NCI-H2171 treated with DMSO at 0.1 percent for 48 hours (cell line): ENCODE results near the gene GALNT3.

Source experiments
- DNase-seq: peaks from one replicate; lab custom pipeline; 2025; lab: John Stamatoyannopoulos, UW

GALNT3 gene

GRCh38 chr2:165793779-165794535 is at the start of gene GALNT3:
GALNT3 (minus strand) TSS chr2:165794247; CDS start chr2:165770700, 23,547 bp downstream.
- peak; percentile 85 for DNase-seq

- peak; percentile 87 for DNase-seq
These were observed 49.3 kb upstream of the GALNT3 start for GRCh38 chr2:165843351-165843750.

DNA sequence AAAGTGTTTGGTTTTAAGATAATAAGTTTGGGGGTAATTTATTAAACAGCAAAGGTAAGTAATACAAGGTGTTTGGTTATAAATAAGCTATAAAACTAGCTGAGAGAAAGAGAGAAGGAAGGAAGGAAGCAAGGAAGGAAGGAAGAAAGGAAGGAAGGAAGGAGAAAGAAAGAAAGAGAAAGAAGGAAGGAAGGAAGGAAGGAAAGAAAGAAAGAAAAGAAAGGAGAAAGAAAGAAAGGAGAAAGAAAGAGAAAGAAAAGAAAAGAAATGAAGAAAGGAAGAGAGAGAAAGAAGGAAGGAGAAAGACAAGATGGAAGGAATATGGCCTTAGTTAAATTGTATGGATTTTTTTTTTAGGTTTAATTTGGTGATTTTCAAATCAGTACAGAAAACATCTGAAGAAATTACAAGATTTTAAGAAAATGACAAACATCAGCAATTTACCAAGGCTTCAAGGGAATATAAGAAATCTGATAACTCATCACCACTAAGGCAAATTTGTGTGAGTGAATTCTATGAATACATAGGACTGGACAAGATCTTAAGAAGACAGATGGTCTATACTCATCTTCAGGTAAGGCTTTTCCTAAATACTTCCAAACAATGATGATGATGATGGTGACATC is 46.4 kb upstream of the GALNT3 start:
- DNase-seq = no peak

DNA sequence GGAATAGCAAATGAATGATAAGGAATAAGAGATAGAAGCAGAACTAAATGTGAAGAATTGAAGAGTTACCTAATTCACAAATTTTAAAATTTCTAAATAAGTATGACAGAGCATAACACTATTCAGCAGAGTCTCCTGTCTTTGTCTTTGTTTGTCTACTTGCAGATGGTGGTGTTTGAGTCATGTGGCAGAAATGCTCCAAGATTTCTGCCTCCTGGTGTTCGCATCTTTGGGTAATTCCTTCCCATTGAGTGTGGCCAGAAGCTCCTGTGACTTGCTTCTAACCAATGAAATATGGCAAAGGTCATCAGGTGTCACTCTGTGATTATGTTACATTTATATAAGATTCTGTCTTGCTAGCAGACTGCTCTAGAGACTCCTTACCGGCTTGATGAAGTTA is 45.6 kb upstream of the GALNT3 start:
- DNase-seq = no peak

- DNase-seq = peak; percentile 18
These were observed 43.1 kb upstream of the GALNT3 start for GRCh38 chr2:165837122-165837521.

DNA sequence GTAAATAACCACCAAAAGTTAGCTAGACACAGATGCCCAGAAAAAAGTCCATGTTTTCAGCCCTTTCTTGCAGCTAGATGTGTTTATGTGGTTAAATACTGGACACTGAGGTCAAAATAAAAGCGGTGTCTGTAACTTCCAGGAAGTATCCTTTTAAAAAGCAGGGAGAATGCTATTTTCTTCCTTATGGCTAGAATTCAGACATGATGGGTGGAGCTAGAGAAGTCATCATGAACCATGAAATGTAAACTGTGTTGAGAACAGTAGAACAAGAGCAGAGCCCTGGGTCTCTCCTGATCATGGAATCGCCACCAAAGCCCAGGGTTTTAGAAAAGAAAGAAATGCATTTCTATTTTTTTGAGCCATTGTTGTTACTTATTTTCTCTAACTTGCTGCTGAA is 41.3 kb upstream of the GALNT3 start:
- DNase-seq = no peak

DNA sequence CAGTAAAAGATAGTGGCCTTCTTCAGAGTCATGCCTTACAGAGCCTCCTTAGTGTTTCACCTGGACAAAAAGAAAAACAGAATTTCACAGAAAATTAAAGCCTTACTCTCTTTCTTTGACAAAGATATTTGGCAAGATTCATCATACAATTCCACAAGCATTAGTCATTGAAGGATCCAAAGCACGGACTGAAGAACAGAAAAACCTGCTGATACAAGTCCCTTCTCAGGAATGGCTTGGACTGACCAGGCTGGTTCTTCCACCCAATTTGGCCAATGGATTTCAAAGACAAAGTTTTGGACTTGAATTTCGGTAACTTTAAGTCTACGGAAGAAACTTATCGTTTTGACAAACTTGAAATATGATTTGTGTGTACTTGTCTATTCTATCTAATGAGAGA is 39.1 kb upstream of the GALNT3 start:
- DNase-seq = no peak

- DNase-seq = no peak
These were observed 33.9 kb upstream of the GALNT3 start for GRCh38 chr2:165827921-165828276.

- no peak for DNase-seq
These were observed 33.2 kb upstream of the GALNT3 start for GRCh38 chr2:165827016-165827920.

GRCh38 chr2:165825041-165825440 is 31.0 kb upstream of the GALNT3 start:
- DNase-seq = peak; percentile 76

- no peak for DNase-seq
These were observed 26.2 kb upstream of the GALNT3 start for GRCh38 chr2:165820296-165820695.

- DNase-seq = no peak
These were observed 24.9 kb upstream of the GALNT3 start for GRCh38 chr2:165818920-165819319.

- no peak for DNase-seq
These were observed 21.5 kb upstream of the GALNT3 start for GRCh38 chr2:165815299-165816141.

DNA sequence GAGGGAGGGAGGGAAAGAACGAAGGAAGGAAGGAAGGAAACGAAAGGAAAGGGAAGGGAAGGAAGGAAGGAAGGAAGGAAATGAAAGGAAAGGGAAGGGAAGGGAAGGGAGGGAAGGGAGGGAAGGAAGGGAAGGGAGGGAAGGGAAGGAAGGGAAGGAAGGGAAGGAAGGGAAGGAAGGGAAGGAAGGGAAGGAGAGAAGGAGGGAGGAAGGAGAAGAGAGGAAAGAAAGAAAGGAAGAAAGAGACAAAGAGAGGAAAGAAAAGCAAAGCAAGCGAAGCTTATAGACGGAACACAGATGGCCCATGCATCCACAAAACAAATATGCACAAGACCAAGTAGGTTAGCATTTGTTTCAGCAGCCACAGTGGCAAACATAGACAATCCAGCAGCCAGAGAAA is 20.4 kb upstream of the GALNT3 start:
- no peak for DNase-seq

GRCh38 chr2:165811592-165812370 is 17.7 kb upstream of the GALNT3 start:
- DNase-seq = no peak

DNA sequence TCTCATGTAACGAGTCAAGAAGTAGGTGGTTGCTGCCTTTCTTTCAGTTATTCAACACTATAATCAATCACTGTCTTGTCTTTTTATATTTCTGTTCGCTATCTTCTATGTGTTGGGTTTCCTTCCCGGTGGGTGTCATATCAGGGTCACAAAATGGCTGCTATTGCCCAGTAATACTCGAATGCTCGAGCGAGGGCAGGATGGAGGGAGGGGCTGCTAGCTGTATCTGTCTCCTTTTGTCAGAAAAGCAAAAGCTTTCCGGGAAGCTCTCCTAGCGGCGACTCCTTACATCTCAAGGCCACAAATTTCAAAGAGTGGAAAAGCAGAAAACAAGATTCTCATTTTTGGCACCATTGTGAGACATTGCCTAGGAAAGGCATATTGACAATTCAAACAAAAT is 16.4 kb upstream of the GALNT3 start:
- no peak for DNase-seq

DNA sequence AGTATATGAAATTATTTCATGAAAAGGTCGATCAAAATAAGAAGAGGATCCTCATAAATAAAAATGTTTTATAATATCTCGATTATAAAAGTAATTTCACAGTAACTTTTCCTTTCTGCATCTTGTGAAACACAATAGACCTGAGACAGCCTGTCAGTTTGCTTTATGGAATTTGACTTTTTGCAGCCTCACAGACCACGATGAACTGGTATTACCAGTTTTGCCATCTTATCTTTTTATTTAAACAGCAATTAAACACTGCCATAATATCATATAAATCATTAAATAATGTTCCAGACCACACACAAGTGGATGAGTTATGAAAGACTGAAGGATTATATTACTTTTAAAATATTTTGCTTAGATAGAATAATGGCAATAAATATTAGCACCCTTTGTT is 10.7 kb upstream of the GALNT3 start:
- DNase-seq = no peak

GRCh38 chr2:165803123-165803760 is 9.2 kb upstream of the GALNT3 start:
- no peak for DNase-seq

DNA sequence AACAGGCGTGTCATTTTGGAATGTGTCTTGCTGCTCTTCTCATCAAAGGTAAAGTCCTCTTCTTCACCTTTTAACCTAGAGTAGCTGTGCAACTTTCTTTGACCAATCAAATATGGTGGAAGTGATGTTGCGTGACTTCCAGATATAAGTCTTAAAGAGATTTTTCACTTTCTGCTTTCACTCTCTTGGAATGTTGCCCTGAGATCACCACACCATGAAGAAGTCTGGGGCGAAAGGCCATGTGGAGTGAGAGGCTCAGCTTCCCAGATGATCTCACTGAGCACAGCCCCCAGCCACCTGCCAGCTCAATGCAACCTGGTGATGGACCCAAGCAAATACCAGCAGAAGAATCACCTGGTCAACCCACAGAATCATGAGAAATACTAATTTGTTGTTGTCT is 7.1 kb upstream of the GALNT3 start:
- no peak for DNase-seq

DNA sequence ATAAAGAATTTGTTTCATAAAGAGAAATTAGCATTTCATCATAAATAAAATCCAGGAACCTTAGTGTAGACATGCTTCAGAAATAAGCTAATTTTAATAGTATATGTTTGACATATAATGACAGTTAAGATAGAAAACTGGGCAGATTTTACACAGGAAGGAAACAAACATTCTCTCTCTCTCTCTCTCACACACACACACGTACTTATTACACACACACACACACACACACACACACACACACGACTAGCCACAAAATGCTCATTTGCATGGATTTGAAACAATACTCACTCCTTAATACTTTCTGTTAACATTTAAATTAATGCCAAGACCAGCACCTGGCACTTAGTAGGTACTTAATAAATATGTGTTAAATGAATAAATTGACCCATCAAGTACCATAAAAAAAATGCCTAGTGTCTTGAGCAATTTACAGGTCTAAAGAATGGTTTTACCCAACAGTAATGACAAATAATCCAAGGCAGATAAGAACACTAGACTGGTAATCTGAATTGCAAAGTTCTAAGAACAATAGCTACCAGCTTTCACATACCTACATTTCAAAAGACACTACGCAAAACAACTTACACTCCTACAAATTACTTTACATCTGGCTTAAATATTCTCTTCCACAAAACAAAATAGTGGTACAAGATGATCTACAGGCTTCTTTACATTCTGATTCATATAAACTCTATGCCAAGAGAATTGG is 2.9 kb upstream of the GALNT3 start:
- DNase-seq = no peak
